CD4-positive, alpha-beta T cell (primary cell): Measurements from ENCODE around the gene SDK2. TPM values are rescaled to one million over a fixed set of nuclear protein-coding genes. Genes with fewer than 3 reads are reported as not detected.

ENCODE experiments used
- ATAC-seq: fragments of 200-7000 bp; cut with Tn5 transposase; one replicate; pipeline ENCODE4 v1.10.0; 2022; ENCODE audit warnings: mild to moderate bottlenecking; ENCODE audit not compliant: poor library complexity
- CTCF ChIA-PET: fragments of 350-600 bp; sonication (Branson Sonifier 250); formaldehyde crosslinking; loops from one replicate; lab custom pipeline; 2021; ENCODE audit warnings: antibody characterized with exemption, inconsistent platforms; lab: Charles Lee
- POLR2A ChIA-PET: fragments of 350-600 bp; sonication (Branson Sonifier 250); formaldehyde crosslinking; loops from one replicate; lab custom pipeline; 2021; ENCODE audit warnings: antibody characterized with exemption, inconsistent platforms; lab: Charles Lee
- DNase-seq, 14 experiments: peaks; one replicate each; pipeline ENCODE4 v3.0.0-alpha.2; 2013 to 2020; ENCODE audit warnings: mixed read lengths in 2 of 14
- H3K27ac ChIP-seq, 2 donors: one replicate each; pipeline versions ENCODE4 v1.5.1 to v1.7.0; 2013; ENCODE audit warnings: low read length in 2 of 2, low read depth in 1 of 2, mild to moderate bottlenecking in 1 of 2
- H3K27me3 ChIP-seq, 2 experiments: 1 replicate in 1 of 2; 2 replicates in 1 of 2; pipeline versions ENCODE4 v1.6.1 to v1.7.0; 2013; ENCODE audit warnings: low read length in 2 of 2, control low read depth in 1 of 2, mild to moderate bottlenecking in 1 of 2, moderate library complexity in 1 of 2; ENCODE audit not compliant: insufficient read depth in 2 of 2, control insufficient read depth in 1 of 2
- H3K36me3 ChIP-seq: one replicate; pipeline ENCODE4 v1.6.1; 2013; ENCODE audit warnings: low read length, control low read depth; ENCODE audit not compliant: insufficient read depth
- H3K4me1 ChIP-seq: one replicate; pipeline ENCODE4 v1.6.1; 2013; ENCODE audit warnings: low read length, control low read depth; ENCODE audit not compliant: insufficient read depth
- H3K4me3 ChIP-seq: one replicate; pipeline ENCODE4 v1.5.1; 2013; ENCODE audit warnings: mild to moderate bottlenecking, low read length, moderate library complexity
- H3K9me3 ChIP-seq, 2 experiments: 1 replicate in 1 of 2; 2 replicates in 1 of 2; pipeline versions ENCODE4 v1.6.1 to v1.7.0; 2013; ENCODE audit warnings: low read length in 2 of 2, mild to moderate bottlenecking in 2 of 2, control low read depth in 1 of 2, moderate library complexity in 1 of 2; ENCODE audit not compliant: control insufficient read depth in 1 of 2, insufficient read depth in 1 of 2
- H3K27ac Mint-ChIP-seq: one replicate; pipeline ENCODE4 v1.8.0; 2020; ENCODE audit warnings: mixed read lengths
- H3K27me3 Mint-ChIP-seq: one replicate; pipeline ENCODE4 v1.8.0; 2021; ENCODE audit warnings: mixed read lengths
- H3K36me3 Mint-ChIP-seq: one replicate; pipeline ENCODE4 v1.8.0; 2021; ENCODE audit warnings: low read depth, mixed read lengths
- H3K4me1 Mint-ChIP-seq: one replicate; pipeline ENCODE4 v1.8.0; 2021; ENCODE audit warnings: low read depth, mixed read lengths
- H3K4me3 Mint-ChIP-seq: one replicate; pipeline ENCODE4 v1.8.0; 2020; ENCODE audit warnings: mild to moderate bottlenecking, mixed read lengths
- H3K9me3 Mint-ChIP-seq: one replicate; pipeline ENCODE4 v1.8.0; 2020; ENCODE audit warnings: mixed read lengths
- intact Hi-C, 2 experiments: fragments of 100-400 bp; cut with DNase I in 1 of 2; cut with micrococcal nuclease in 1 of 2; formaldehyde crosslinking; loops; one replicate each; pipeline versions ENCODE4 v1.15.1 to v1.9.0; 2023 to 2025; cut with DNase I, micrococcal nuclease
- total RNA-seq, 174 experiments: library from RNA in 2 of 174; stranded (reverse) in 2 of 174; gene quantifications; one replicate each; pipeline ENCODE4 v1.2.3 and lab custom pipeline; 2021 to 2026
- TF ChIP-seq, protein P1 (sequence below): fragments of 200-600 bp; IDR thresholded peaks from one replicate; pipeline ENCODE4 v1.8.0; 2022; ENCODE audit warnings: antibody characterized with exemption, mild to moderate bottlenecking

SDK2 gene
- total RNA-seq, 2 experiments from 2014 or later = 8.1 to 8.2 TPM

DNA sequence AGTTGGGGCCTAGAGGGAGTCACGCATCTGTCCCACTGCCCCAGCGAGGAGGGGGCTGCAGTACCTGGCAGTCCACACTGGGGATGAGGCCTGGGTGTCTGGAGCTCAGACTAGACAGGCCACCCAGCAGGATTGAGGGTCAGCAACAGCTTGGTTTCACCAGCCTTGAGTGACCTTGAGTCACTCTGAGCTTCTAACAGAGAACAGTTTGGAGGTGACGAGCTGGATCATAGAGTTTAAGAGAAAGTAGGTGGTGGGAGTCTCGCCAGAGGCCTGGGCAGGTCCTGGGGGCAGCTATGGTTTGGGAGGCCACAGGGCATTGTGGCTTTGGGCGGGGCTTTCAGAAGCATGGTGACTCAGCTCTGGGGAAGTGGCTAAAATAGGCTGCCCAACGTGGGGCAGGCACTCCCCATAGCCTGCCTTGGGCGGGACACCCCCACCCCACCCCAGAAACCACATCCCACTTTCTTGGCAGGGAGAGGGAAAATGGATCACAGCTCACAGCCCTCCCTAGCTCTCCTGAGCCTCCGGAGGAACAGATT lies 352.9 kb downstream of the SDK2 start:
- Histone ChIP-seq H3K36me3 (no peaks in the 10 kb centered on the region), H3K4me1 (peaks cover 17% of the 10 kb centered on the region), H3K27ac (no peak overlapping the region), H3K4me3 (no peak overlapping the region), H3K27me3 (no peaks in the 10 kb centered on the region), H3K9me3 (no peaks in the 10 kb centered on the region)
- TF ChIP-seq, protein P1, sequence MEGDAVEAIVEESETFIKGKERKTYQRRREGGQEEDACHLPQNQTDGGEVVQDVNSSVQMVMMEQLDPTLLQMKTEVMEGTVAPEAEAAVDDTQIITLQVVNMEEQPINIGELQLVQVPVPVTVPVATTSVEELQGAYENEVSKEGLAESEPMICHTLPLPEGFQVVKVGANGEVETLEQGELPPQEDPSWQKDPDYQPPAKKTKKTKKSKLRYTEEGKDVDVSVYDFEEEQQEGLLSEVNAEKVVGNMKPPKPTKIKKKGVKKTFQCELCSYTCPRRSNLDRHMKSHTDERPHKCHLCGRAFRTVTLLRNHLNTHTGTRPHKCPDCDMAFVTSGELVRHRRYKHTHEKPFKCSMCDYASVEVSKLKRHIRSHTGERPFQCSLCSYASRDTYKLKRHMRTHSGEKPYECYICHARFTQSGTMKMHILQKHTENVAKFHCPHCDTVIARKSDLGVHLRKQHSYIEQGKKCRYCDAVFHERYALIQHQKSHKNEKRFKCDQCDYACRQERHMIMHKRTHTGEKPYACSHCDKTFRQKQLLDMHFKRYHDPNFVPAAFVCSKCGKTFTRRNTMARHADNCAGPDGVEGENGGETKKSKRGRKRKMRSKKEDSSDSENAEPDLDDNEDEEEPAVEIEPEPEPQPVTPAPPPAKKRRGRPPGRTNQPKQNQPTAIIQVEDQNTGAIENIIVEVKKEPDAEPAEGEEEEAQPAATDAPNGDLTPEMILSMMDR = no peak
- CTCF ChIA-PET = no interaction called here
- Mint-ChIP-seq H3K27me3 (no peaks in the 10 kb centered on the region), H3K4me1 (peaks cover 11% of the 10 kb centered on the region), H3K27ac (no peak overlapping the region), H3K9me3 (no peaks in the 10 kb centered on the region), H3K36me3 (no peaks in the 10 kb centered on the region), H3K4me3 (no peak overlapping the region)
- DNase-seq (peak in 3 of 14 experiments; percentile 11 to 65 (median 59)), ATAC-seq (no peak)
- intact Hi-C loops = no loop called here
- POLR2A ChIA-PET = no interaction called here

DNA sequence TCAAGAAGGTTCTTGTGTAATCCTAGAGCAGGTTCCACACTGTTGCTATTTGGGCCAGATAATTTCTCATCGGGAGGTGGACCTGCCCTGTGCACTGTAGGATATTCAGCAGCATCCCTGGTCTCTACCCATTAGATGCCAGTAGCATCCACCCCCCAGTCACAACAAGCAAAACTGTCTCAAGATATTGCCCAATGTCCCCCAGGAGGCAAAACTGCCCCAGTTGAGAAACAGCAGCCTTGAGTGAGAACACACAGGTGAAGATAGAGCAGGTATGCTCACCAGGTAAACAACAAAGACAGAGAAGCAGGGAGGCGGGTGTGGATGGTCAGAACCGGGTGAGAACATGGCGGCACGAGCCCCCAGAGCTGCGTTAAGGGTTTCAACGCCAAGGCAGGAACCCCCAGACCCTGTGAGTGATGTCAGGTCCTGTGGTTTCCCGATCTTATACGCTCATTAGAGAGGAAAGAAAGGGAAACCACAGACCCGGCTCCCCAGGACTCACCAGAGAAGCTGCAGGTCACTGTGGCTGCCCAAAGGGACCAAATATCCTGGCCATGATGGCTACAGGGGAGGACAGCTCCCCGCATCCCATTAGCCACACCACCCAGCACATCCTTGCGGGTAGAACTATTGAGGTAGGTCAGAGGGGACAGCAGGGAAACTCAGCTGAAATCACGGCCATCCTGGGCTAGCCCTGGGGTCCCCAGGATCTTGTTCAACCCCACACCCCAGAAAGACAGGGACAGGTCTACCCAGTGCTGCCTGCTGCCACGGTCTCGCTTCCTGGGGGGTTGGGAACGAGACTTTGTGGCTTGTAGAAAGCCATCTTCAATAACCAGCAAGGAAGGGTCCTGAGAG lies 353.6 kb downstream of the SDK2 start:
- H3K4me3 ChIP-seq = no peak overlapping the region
- no peaks in the 10 kb centered on the region for H3K27me3 ChIP-seq
- intact Hi-C loops = no loop called here
- no peak overlapping the region for H3K27ac Mint-ChIP-seq
- CTCF ChIA-PET = no interaction called here
- TF ChIP-seq, protein P1 = no peak
- H3K9me3 ChIP-seq = no peaks in the 10 kb centered on the region
- H3K36me3 ChIP-seq = no peaks in the 10 kb centered on the region
- POLR2A ChIA-PET = no interaction called here
- peaks cover 17% of the 10 kb centered on the region for H3K4me1 ChIP-seq
- ATAC-seq (no peak), DNase-seq (no peak)
- H3K27me3 Mint-ChIP-seq = no peaks in the 10 kb centered on the region
- H3K36me3 Mint-ChIP-seq = no peaks in the 10 kb centered on the region
- peaks cover 11% of the 10 kb centered on the region for H3K4me1 Mint-ChIP-seq
- no peaks in the 10 kb centered on the region for H3K9me3 Mint-ChIP-seq
- H3K4me3 Mint-ChIP-seq = no peak overlapping the region
- H3K27ac ChIP-seq = no peak overlapping the region

DNA sequence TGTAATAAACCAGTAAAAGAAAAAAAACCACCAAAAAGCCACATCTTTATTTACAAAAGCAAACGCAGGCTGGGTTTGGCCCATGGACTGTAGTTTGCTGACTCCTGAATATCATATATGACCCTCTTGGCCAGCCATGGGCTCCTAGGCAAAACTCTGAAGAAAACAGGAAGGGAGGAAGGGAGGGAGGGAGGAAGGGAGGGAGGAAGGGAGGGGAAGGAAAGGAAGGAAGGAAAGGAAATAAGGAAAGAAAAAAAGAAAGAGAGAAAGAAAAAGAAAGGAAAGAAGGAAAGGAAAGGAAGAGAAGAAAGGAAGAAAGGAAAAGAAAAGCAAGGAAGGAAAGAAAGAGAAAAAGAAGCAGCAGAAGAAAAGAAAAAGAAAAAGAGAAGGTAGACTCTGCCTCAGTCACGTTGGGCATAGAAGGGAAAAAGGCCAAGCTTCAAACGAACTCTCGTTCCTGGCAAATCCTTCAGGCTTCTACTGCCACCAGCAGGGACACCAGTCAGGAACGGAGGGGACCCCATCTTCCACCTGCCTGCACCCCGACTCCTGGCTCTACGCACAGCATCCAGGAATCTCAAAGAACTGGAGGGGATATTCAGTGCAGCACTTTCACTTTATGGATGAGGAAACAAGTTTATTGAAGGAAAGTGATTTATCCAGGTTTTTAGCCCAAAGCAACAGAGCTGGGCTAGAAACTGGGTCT lies 354.5 kb downstream of the SDK2 start:
- H3K27ac Mint-ChIP-seq = no peak overlapping the region

More for the DNA sequence above, 354.5 kb downstream of the SDK2 start:
- TF ChIP-seq, protein P1 = no peak
- H3K27me3 ChIP-seq = no peaks in the 10 kb centered on the region
- Mint-ChIP-seq H3K4me1 (peaks cover 11% of the 10 kb centered on the region), H3K4me3 (no peak overlapping the region), H3K27me3 (no peaks in the 10 kb centered on the region), H3K36me3 (no peaks in the 10 kb centered on the region), H3K9me3 (no peaks in the 10 kb centered on the region)
- H3K9me3 ChIP-seq = no peaks in the 10 kb centered on the region
- ChIA-PET POLR2A (no interaction called here), CTCF (no interaction called here)
- no peak for DNase-seq
- no peaks in the 10 kb centered on the region for H3K36me3 ChIP-seq
- intact Hi-C loops = no loop called here
- H3K27ac ChIP-seq = no peak overlapping the region
- no peak overlapping the region for H3K4me3 ChIP-seq
- ATAC-seq = no peak
- H3K4me1 ChIP-seq = peaks cover 17% of the 10 kb centered on the region
